OCI-LY3 (cell line): ENCODE measurements around the gene NNMT.

Experiments
- H2AFZ ChIP-seq: fragments of 200-600, 300-600 bp; shearing (Covaris generic); 2 replicates; pipeline ENCODE4 v1.6.0; 2014; ENCODE audit warnings: antibody characterized with exemption, low read depth, low read length
- H3K27ac ChIP-seq: fragments of 200-600, 300-600 bp; sonication (generic); 2 replicates; pipeline ENCODE4 v1.5.1; 2014; ENCODE audit warnings: mild to moderate bottlenecking, low read length, moderate library complexity, mixed read lengths
- H3K27me3 ChIP-seq: fragments of 200-600, 300-600 bp; sonication (generic); 2 replicates; pipeline ENCODE4 v1.6.1; 2014; ENCODE audit warnings: low read depth, low read length, mixed read lengths
- H3K36me3 ChIP-seq: fragments of 200-600, 300-600 bp; sonication (generic); replicated peaks from 2 replicates; pipeline ENCODE3; 2014; ENCODE audit warnings: low read depth, low read length, mixed read lengths
- H3K4me1 ChIP-seq: fragments of 300-600, 200-600 bp; sonication (generic); 2 replicates; pipeline ENCODE4 v1.6.1; 2014; ENCODE audit warnings: low read length, mixed read lengths
- H3K4me2 ChIP-seq: fragments of 200-600, 300-600 bp; sonication (generic); 2 replicates; pipeline ENCODE4 v1.6.1; 2014; ENCODE audit warnings: low read length, mixed read lengths
- H3K4me3 ChIP-seq: fragments of 300-600, 200-600 bp; sonication (generic); 2 replicates; pipeline ENCODE4 v1.5.1; 2014; ENCODE audit warnings: antibody characterized with exemption, mild to moderate bottlenecking, low read length, moderate library complexity
- H3K79me2 ChIP-seq: fragments of 300-600, 200-600 bp; shearing (Covaris generic); 2 replicates; pipeline ENCODE4 v1.6.1; 2014; ENCODE audit warnings: mild to moderate bottlenecking, low read length, mixed read lengths
- H3K9ac ChIP-seq: fragments of 300-600, 200-600 bp; shearing (Covaris generic); 2 replicates; pipeline ENCODE4 v1.6.0; 2014; ENCODE audit warnings: mild to moderate bottlenecking, low read length, moderate library complexity
- H3K9me3 ChIP-seq: fragments of 200-600, 300-600 bp; shearing (Covaris generic); 2 replicates; pipeline ENCODE4 v1.6.1; 2014; ENCODE audit warnings: low read length, mixed read lengths; ENCODE audit not compliant: insufficient read depth
- H4K20me1 ChIP-seq: fragments of 200-600, 300-600 bp; sonication (generic); 2 replicates; pipeline ENCODE4 v1.6.1; 2016; ENCODE audit warnings: low read length, mixed read lengths; ENCODE audit not compliant: insufficient read depth
- CTCF ChIP-seq: fragments of 200-600, 300-600 bp; sonication (generic); IDR thresholded peaks from 2 replicates; pipeline ENCODE4 v1.5.1; 2014; ENCODE audit warnings: antibody characterized with exemption, low read length, low read depth
- EZH2phosphoT487 ChIP-seq: fragments of 200-600 bp; shearing (Covaris generic); IDR thresholded peaks from 2 replicates; pipeline ENCODE4 v1.6.1; 2018; ENCODE audit warnings: antibody characterized with exemption, mixed run types, low read depth

NNMT gene

GRCh38 chr11:114260077-114260476 lies 36.1 kb upstream of the NNMT start:
- H2AFZ ChIP-seq = no peak overlapping the region
- peaks cover 19% of the 10 kb centered on the region for H3K27me3 ChIP-seq
- H4K20me1 ChIP-seq = no peaks in the 10 kb centered on the region
- no peaks in the 10 kb centered on the region for H3K9me3 ChIP-seq
- no peak for TF ChIP-seq CTCF
- TF ChIP-seq EZH2phosphoT487 = no peak
- peaks cover 17% of the 10 kb centered on the region for H3K4me1 ChIP-seq
- 0 out of 2 replicates have a peak overlapping the region, but pooled peaks have one; percentile 71 for H3K4me2 ChIP-seq
- H3K79me2 ChIP-seq = no peaks in the 10 kb centered on the region
- H3K36me3 ChIP-seq = no peaks in the 10 kb centered on the region
- H3K9ac ChIP-seq = no peak overlapping the region
- H3K27ac ChIP-seq = no peak overlapping the region
- H3K4me3 ChIP-seq = no peak overlapping the region

- H3K36me3 ChIP-seq = no peaks in the 10 kb centered on the region
- no peak overlapping the region for H3K9ac ChIP-seq
- no peaks in the 10 kb centered on the region for H3K79me2 ChIP-seq
- TF ChIP-seq EZH2phosphoT487 (no peak), CTCF (no peak)
- H3K27me3 ChIP-seq = peaks cover 23% of the 10 kb centered on the region
- peak overlapping the region; percentile 71 for H3K4me2 ChIP-seq
- H4K20me1 ChIP-seq = no peaks in the 10 kb centered on the region
- H3K4me1 ChIP-seq = peaks cover 17% of the 10 kb centered on the region
- no peak overlapping the region for H3K27ac ChIP-seq
- H2AFZ ChIP-seq = 0 out of 2 replicates have a peak overlapping the region, but pooled peaks have one; percentile 33
- no peaks in the 10 kb centered on the region for H3K9me3 ChIP-seq
- peak overlapping the region; percentile 48; the same call in 1 of the 2 replicates for H3K4me3 ChIP-seq
Measured at GRCh38 chr11:114260483-114260882, 35.7 kb upstream of the NNMT start.

GRCh38 chr11:114261791-114262190 lies 34.4 kb upstream of the NNMT start:
- TF ChIP-seq CTCF = no peak
- TF ChIP-seq EZH2phosphoT487 = no peak
- H4K20me1 ChIP-seq = no peaks in the 10 kb centered on the region
- no peaks in the 10 kb centered on the region for H3K79me2 ChIP-seq
- no peak overlapping the region for H2AFZ ChIP-seq
- peaks cover 23% of the 10 kb centered on the region for H3K27me3 ChIP-seq
- no peaks in the 10 kb centered on the region for H3K9me3 ChIP-seq
- H3K4me1 ChIP-seq = peaks cover 17% of the 10 kb centered on the region
- H3K9ac ChIP-seq = no peak overlapping the region
- no peak overlapping the region for H3K4me2 ChIP-seq
- H3K27ac ChIP-seq = no peak overlapping the region
- no peaks in the 10 kb centered on the region for H3K36me3 ChIP-seq
- no peak overlapping the region for H3K4me3 ChIP-seq

- no peaks in the 10 kb centered on the region for H4K20me1 ChIP-seq
- H3K27ac ChIP-seq = no peak overlapping the region
- H3K9me3 ChIP-seq = no peaks in the 10 kb centered on the region
- H3K27me3 ChIP-seq = peaks cover 23% of the 10 kb centered on the region
- no peaks in the 10 kb centered on the region for H3K36me3 ChIP-seq
- peaks cover 17% of the 10 kb centered on the region for H3K4me1 ChIP-seq
- no peak overlapping the region for H3K4me3 ChIP-seq
- peak; percentile 63 for TF ChIP-seq CTCF
- no peak for TF ChIP-seq EZH2phosphoT487
- H3K4me2 ChIP-seq = peak overlapping the region; percentile 28
- H3K79me2 ChIP-seq = no peaks in the 10 kb centered on the region
- H3K9ac ChIP-seq = no peak overlapping the region
- H2AFZ ChIP-seq = no peak overlapping the region
Measured at GRCh38 chr11:114262681-114263512, 33.3 kb upstream of the NNMT start.
